ENCODE results near the gene PNPLA1. TPM values are rescaled to one million over a fixed set of nuclear protein-coding genes. Genes with fewer than 3 reads are reported as not detected.

PNPLA1 gene
- total RNA-seq, 1 experiment from 2014 or later: not detected

- no peaks in the 10 kb centered on the region for H3K9me3 Mint-ChIP-seq
- no peak overlapping the region for H3K27ac Mint-ChIP-seq
- ChIA-PET CTCF (interaction anchor here (4.8 to 5.4 kb wide), 2 partner anchors 17 to 22 kb away, joined by 24 to 32 read pairs; no protein-coding TSS in a partner anchor), POLR2A (no interaction called here)
- TF ChIP-seq EMX1 (CRISPR knock-in tag; IDR thresholded peaks at IDR 0.05): no peak
- TF ChIP-seq HMGA2 (CRISPR knock-in tag; IDR thresholded peaks at IDR 0.05): no peak
- no peak for TF ChIP-seq RORB (CRISPR knock-in tag; IDR thresholded peaks at IDR 0.05)
- no peak for TF ChIP-seq HMGXB4 (CRISPR knock-in tag; IDR thresholded peaks at IDR 0.05)
- TF ChIP-seq AFF4 (CRISPR knock-in tag; IDR thresholded peaks at IDR 0.05; ENCODE audit: borderline replicate concordance): no peak
- no peak for DNase-seq (ENCODE audit: low spot score)
- peaks cover 21% of the 10 kb centered on the region for H3K4me1 Mint-ChIP-seq
- no peak for ATAC-seq
- no peaks in the 10 kb centered on the region for H3K36me3 Mint-ChIP-seq
- no peak overlapping the region for H3K4me3 Mint-ChIP-seq
- no peaks in the 10 kb centered on the region for H3K27me3 Mint-ChIP-seq (ENCODE audit: low read depth)
These were observed 54.3 kb downstream of the PNPLA1 start for GRCh38 chr6:36324191-36324590.

DNA sequence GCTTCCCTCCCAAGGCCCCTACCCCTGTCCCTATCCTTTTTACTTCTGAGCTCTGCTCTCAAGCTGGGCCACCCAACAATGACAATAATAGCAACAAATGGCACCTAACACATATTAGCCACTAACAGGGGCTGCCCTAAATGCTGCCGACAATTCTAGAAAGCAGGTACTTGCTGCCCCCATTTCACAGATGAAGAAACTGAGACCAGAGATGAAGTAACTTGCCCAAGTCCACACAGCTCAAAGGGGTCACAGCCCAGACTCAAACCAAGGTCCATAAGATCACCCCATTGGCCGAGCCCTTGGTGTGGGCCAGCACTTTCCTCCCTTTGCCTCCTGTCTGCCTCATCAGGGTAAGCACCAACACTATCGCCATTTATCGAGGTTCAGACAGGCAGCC, 54.9 kb downstream of the PNPLA1 start:
- TF ChIP-seq SMAD3 (CRISPR knock-in tag; IDR thresholded peaks at IDR 0.05; ENCODE audit: borderline replicate concordance) (no peak), ZNF423 (CRISPR knock-in tag; IDR thresholded peaks at IDR 0.05) (no peak), GRHL2 (CRISPR knock-in tag; IDR thresholded peaks at IDR 0.05; ENCODE audit: insufficient replicate concordance, severe bottlenecking) (no peak), AR (CRISPR knock-in tag; IDR thresholded peaks at IDR 0.05) (no peak)
- TF ChIP-seq, protein P1, sequence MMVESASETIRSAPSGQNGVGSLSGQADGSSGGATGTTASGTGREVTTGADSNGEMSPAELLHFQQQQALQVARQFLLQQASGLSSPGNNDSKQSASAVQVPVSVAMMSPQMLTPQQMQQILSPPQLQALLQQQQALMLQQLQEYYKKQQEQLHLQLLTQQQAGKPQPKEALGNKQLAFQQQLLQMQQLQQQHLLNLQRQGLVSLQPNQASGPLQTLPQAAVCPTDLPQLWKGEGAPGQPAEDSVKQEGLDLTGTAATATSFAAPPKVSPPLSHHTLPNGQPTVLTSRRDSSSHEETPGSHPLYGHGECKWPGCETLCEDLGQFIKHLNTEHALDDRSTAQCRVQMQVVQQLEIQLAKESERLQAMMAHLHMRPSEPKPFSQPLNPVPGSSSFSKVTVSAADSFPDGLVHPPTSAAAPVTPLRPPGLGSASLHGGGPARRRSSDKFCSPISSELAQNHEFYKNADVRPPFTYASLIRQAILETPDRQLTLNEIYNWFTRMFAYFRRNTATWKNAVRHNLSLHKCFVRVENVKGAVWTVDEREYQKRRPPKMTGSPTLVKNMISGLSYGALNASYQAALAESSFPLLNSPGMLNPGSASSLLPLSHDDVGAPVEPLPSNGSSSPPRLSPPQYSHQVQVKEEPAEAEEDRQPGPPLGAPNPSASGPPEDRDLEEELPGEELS (CRISPR knock-in tag; IDR thresholded peaks at IDR 0.05): no peak
- TF ChIP-seq, protein P2, sequence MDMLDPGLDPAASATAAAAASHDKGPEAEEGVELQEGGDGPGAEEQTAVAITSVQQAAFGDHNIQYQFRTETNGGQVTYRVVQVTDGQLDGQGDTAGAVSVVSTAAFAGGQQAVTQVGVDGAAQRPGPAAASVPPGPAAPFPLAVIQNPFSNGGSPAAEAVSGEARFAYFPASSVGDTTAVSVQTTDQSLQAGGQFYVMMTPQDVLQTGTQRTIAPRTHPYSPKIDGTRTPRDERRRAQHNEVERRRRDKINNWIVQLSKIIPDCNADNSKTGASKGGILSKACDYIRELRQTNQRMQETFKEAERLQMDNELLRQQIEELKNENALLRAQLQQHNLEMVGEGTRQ (CRISPR knock-in tag; IDR thresholded peaks at IDR 0.05): no peak
- TF ChIP-seq, protein P3, sequence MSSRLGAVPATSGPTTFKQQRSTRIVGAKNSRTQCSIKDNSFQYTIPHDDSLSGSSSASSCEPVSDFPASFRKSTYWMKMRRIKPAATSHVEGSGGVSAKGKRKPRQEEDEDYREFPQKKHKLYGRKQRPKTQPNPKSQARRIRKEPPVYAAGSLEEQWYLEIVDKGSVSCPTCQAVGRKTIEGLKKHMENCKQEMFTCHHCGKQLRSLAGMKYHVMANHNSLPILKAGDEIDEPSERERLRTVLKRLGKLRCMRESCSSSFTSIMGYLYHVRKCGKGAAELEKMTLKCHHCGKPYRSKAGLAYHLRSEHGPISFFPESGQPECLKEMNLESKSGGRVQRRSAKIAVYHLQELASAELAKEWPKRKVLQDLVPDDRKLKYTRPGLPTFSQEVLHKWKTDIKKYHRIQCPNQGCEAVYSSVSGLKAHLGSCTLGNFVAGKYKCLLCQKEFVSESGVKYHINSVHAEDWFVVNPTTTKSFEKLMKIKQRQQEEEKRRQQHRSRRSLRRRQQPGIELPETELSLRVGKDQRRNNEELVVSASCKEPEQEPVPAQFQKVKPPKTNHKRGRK (CRISPR knock-in tag; IDR thresholded peaks at IDR 0.05; ENCODE audit: borderline replicate concordance): no peak
- Mint-ChIP-seq H3K4me1 (peaks cover 21% of the 10 kb centered on the region), H3K9me3 (no peaks in the 10 kb centered on the region), H3K27ac (no peak overlapping the region), H3K27me3 (ENCODE audit: low read depth) (no peaks in the 10 kb centered on the region), H3K4me3 (no peak overlapping the region), H3K36me3 (no peaks in the 10 kb centered on the region)
- DNase-seq (ENCODE audit: low spot score): no peak
- no peak for ATAC-seq
- POLR2A ChIA-PET: no interaction called here
- CTCF ChIA-PET: interaction anchor here (4.8 kb wide), 1 partner anchor 16 kb away, joined by 24 read pairs; no protein-coding TSS in a partner anchor

All from WTC11 (cell line).